ENCODE measurements around the gene SPATA31E1.
"Not testable (repeated sequence)": the region's sequence is repeated elsewhere in the genome, so short reads cannot be mapped to it uniquely, and the experiment has no call there.

Gene SPATA31E1

DNA sequence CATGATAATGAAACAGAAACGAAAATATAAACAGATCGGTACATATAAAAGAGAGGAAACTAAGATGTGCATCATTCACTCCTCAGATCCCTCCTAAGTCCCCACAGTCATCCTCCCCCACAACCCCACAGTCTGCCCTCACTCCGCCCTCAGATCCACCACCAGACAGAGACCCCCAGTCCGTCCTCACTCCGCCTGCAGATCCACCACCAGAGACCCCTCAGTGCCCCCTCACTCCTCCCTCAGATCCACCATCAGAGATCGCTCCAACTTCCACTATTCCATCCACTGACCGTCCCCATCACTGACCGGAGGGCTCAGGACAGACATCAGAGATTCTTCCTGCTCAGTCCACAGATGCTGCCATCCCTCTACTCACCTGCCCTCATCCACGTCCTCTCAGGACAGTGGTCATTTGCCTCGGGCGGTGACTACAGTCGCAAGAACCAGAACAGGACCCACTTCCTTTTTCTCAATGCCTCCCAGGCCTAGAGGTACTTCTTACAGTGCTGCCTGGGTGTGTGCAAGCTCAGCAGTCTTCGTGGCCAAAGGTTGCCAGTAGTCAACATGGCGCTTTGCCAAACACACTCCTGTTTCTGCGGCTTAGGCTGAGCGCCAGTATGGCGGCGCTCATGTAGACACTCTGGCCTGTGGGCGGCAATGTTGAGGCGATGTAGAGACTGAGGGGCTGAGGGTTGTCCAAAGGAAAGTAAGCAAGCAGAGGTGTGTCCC lies 26.8 kb downstream of the SPATA31E1 start:
- in situ Hi-C loops (cut with MboI; ENCODE audit: low pct_unique_long_range_greater_than_20kb, low sequenced_read_pairs): no loop called here
- DNase-seq: no peak

DNA sequence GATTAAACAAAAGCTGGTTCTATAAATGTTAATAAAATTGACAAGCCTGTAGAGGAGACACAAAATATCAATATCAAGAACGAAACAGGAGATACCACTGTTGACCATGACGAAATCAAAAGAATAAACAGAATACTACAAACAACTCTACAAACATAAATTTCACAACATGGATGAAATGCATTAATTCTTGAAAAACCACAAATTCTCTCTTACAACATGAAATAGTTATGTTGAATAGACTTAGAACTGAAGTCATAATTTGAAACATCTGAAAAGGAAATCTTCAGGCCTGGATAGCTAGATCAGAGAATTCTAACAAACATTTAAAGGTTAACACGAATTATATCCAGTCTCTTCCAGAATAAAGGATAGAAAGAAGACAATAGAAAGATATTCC lies 28.1 kb downstream of the SPATA31E1 start:
- DNase-seq: no peak
- in situ Hi-C loops (cut with MboI; ENCODE audit: low pct_unique_long_range_greater_than_20kb, low sequenced_read_pairs): no loop called here

DNA sequence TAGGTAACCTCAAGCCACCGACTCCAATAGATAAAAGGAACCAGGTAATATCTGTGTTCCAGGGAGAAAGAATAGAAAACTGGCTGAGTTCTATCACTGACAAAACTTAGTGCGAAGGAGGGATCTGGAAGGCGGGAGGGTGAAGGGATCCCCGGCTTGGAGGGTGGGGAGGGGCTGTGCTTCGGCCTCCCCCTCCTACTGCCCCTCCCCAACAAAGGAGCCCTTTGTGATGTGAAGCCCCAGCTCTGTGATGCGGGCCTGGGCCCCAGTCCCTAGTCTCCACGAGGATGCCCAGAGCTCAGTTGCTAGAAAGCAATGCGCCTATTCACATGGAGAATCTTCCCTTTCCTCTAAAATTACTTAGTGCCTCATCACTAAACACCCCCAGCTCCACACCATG lies 35.0 kb downstream of the SPATA31E1 start, which contains the start of gene SPATA31C1:
Gene SPATA31C1, plus strand, starts transcription at position 301 of the 400 bp plus-strand sequence.
- in situ Hi-C loops (cut with MboI; ENCODE audit: low pct_unique_long_range_greater_than_20kb, low sequenced_read_pairs); DNase-seq: not testable (repeated sequence)

DNA sequence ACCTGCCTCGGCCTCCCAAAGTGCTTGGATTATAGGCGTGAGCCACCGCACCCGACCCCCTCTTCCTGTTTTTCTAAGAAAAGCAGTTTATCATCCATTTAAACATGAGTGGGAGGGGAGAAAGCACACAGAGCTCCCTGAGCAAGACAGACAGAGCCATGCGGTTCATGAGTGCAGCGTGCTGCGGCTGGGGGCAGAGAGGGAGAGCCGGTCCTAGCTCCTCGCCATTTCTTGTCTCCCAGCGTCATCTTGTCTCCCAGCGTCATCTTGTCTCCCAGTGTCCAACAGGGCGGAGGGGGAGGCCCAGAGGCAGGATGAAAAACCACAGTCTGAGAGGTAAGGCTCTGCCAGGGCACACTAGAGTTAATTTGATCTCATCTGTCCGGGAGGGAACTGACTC lies 36.3 kb downstream of the SPATA31E1 start:
- in situ Hi-C loops (cut with MboI; ENCODE audit: low pct_unique_long_range_greater_than_20kb, low sequenced_read_pairs): not testable (repeated sequence)

DNA sequence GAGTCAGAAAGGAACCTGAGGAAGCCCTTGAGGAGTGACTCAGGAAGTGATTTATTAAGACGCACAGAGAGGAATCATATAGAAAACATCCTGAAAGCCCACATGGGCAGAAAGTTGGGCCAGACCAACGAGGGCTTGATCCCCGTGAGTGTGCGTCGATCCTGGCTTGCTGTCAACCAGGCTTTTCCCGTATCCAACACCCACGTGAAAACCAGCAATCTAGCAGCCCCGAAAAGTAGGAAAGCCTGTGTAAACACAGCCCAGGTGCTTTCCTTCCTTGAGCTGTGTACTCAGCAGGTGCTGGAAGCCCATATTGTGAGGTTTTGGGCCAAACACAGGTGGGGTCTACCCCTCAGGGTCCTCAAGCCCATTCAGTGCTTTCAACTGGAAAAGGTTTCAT lies 38.9 kb downstream of the SPATA31E1 start:
- DNase-seq; in situ Hi-C loops (cut with MboI; ENCODE audit: low pct_unique_long_range_greater_than_20kb, low sequenced_read_pairs): not testable (repeated sequence)

More for the DNA sequence above, 36.3 kb downstream of the SPATA31E1 start:
- DNase-seq: not testable (repeated sequence)

DNA sequence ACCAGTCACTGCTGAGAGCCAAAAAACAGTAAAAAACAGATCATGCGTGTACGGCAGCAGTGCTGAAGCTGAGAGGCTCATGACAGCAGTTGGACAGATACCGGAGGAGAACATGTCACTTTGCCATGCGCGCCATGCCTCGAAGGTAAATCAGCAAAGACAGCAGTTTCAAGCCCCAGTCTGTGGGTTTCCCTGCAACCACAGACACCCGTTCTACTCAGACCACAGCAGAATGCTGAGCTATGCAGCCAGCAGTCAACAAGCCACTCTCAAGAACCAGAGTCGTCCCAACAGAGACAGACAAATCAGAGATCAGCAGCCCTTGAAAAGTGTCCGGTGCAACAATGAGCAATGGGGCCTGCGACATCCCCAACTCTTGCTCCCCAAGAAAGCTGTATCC lies 40.3 kb downstream of the SPATA31E1 start:
- in situ Hi-C loops (cut with MboI; ENCODE audit: low pct_unique_long_range_greater_than_20kb, low sequenced_read_pairs): not testable (repeated sequence)

DNA sequence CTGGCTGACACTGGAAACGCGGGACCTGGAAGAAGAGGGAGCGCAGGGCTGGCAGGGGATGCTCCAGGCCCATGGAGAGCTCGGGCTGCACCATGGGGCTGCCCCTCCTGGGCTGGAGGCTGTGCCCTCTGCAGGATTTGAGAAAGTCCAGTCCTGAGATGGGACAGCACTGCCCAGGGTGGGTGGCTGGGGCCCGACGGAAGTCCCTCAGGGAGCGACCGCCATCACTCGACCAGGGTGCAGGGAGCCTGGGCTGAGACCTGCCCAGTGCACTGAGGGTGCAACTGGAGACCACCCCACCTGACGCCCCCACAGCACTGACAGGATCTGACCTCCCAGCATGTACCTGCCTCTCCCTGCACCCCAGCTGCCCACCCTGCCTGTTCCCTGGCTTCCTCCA lies 42.2 kb downstream of the SPATA31E1 start:
- DNase-seq; in situ Hi-C loops (cut with MboI; ENCODE audit: low pct_unique_long_range_greater_than_20kb, low sequenced_read_pairs): not testable (repeated sequence)

More for the DNA sequence above, 40.3 kb downstream of the SPATA31E1 start:
- not testable (repeated sequence) for DNase-seq

DNA sequence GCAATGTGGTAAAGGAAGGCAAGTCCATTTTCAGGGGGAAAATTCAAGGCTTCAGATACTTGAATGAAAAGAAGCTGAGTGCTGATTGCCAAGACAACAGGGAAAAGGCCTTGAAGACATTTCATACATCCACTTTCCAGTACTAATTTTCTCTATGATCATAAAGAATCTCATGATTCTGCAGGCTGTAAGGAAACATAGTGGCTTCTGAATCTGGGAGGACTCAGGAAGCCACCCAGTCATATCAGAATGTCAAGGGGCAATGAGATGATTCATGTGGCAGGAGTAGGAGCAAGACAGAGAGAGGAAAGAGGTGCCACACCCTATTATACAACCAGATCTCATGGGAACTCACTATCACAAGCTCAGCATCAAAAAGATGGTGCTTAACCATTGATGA lies 46.5 kb downstream of the SPATA31E1 start:
- DNase-seq; in situ Hi-C loops (cut with MboI; ENCODE audit: low pct_unique_long_range_greater_than_20kb, low sequenced_read_pairs): not testable (repeated sequence)

DNA sequence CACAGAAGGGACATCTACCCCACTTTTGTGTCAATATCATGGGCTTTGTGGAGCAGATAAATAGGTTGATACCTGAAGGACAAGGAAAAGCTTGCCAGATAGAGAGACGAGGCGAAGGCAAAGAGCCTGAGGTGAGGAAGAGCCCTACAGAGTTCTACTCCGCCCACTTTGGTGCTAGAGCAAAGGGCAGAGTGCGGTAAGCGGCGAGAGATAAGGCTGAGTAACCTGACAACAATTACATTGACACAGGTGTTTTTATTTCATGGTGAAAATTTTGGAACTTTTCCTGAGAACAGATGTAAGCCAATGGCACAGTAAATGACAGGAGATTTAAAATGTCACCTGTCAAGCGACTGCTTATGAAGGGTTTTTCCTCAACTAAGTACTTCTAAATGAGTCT lies 51.8 kb downstream of the SPATA31E1 start:
- in situ Hi-C loops (cut with MboI; ENCODE audit: low pct_unique_long_range_greater_than_20kb, low sequenced_read_pairs); DNase-seq: not testable (repeated sequence)

DNA sequence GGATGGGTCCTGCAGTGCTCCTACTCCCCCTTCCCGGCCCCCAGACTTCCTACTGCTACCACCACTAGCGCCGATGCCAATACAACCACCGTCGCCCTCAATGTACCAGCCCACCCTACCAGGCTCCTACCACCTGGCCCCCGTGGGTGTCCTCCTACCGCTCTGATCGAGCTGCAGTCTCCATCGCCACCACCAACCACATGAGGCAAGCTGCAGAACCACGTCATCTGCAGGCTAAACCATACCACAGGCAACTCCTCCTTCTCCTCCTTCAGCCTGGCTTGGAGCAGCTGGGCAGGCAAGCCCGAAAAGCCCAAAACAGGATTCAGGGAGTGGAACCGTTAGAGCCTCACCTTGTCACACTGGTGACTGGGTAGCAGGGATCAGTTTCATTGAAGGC lies 54.7 kb downstream of the SPATA31E1 start:
- in situ Hi-C loops (cut with MboI; ENCODE audit: low pct_unique_long_range_greater_than_20kb, low sequenced_read_pairs); DNase-seq: not testable (repeated sequence)

DNA sequence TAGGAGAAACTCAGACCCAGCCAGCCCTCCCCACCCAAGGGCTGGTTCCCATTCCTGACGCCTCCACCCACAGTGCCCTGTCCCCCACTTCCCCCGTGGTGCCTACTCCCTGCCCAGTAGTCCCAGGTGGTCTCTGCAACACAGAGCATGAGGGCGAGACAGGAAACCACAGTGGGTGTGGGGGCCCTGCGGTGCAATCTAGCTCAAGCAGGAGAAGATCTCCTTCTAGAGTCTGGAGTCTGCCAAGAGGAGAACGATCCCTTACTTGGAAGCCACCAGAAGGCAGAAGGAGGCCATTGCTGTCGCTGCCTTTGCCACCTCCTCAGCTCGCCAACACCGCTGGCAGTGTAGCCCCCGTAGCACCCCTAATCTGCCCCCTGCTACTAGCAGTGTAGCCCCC lies 55.2 kb downstream of the SPATA31E1 start:
- DNase-seq; in situ Hi-C loops (cut with MboI; ENCODE audit: low pct_unique_long_range_greater_than_20kb, low sequenced_read_pairs): not testable (repeated sequence)

DNA sequence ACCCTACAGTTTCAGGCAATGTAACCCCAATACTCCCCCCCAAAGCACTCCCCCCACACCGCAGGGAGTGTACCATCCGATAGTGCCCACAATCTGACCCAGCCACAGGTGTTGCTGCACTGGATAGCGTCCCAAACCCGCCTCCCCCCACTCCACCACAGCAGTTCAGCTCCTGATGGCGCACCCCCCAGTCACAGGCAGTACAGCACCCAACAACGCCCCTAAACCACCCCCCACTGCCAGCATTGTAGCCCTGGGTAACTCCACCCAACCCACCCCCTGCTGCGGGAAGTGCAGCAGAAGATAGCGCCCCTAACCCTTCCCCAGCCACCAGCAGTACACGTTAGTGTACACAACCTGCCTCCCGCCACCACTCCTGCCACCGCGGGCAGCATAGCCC lies 55.7 kb downstream of the SPATA31E1 start:
- DNase-seq; in situ Hi-C loops (cut with MboI; ENCODE audit: low pct_unique_long_range_greater_than_20kb, low sequenced_read_pairs): not testable (repeated sequence)

All from KBM-7 (cell line).